ENCODE results near the gene ALG3. TPM values are rescaled to one million over a fixed set of nuclear protein-coding genes. Genes with fewer than 3 reads are reported as not detected.

Gene ALG3
- total and polyA plus RNA-seq, 9 of the 15 experiments (the other 6 are each of a cell fraction or from before 2014, with no cell fraction given): 37.5 to 107 (median 80.1) TPM

- TF ChIP-seq, protein P1, sequence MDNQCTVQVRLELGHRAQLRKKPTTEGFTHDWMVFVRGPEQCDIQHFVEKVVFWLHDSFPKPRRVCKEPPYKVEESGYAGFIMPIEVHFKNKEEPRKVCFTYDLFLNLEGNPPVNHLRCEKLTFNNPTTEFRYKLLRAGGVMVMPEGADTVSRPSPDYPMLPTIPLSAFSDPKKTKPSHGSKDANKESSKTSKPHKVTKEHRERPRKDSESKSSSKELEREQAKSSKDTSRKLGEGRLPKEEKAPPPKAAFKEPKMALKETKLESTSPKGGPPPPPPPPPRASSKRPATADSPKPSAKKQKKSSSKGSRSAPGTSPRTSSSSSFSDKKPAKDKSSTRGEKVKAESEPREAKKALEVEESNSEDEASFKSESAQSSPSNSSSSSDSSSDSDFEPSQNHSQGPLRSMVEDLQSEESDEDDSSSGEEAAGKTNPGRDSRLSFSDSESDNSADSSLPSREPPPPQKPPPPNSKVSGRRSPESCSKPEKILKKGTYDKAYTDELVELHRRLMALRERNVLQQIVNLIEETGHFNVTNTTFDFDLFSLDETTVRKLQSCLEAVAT (IDR thresholded peaks at IDR 0.05): no peak
- TF ChIP-seq HDAC6 (IDR thresholded peaks at IDR 0.05; ENCODE audit: low read depth, low read length) (no peak), THRAP3 (IDR thresholded peaks at IDR 0.05; ENCODE audit: borderline replicate concordance) (no peak), ZNF395 (CRISPR knock-in tag; IDR thresholded peaks at IDR 0.05) (no peak), CCNT2 (IDR thresholded peaks at IDR 0.05; ENCODE audit: borderline replicate concordance, extremely low read depth, insufficient read length, low read depth, low read length) (no peak), PHB2 (IDR thresholded peaks at IDR 0.05; ENCODE audit: low read depth) (no peak)
These were observed 17.1 kb downstream of the ALG3 start (continued) for GRCh38 chr3:184231671-184232070.

Measured in K562 (cell line).